HG02623 (cell line): ENCODE results near the gene CCDC78.

Experiments used
- ATAC-seq: cut with Tn5 transposase; IDR thresholded peaks from one replicate; pipeline ENCODE4 v1.9.1; 2021; ENCODE audit warnings: moderate library complexity; ENCODE audit not compliant: unreplicated experiment

CCDC78 gene

DNA sequence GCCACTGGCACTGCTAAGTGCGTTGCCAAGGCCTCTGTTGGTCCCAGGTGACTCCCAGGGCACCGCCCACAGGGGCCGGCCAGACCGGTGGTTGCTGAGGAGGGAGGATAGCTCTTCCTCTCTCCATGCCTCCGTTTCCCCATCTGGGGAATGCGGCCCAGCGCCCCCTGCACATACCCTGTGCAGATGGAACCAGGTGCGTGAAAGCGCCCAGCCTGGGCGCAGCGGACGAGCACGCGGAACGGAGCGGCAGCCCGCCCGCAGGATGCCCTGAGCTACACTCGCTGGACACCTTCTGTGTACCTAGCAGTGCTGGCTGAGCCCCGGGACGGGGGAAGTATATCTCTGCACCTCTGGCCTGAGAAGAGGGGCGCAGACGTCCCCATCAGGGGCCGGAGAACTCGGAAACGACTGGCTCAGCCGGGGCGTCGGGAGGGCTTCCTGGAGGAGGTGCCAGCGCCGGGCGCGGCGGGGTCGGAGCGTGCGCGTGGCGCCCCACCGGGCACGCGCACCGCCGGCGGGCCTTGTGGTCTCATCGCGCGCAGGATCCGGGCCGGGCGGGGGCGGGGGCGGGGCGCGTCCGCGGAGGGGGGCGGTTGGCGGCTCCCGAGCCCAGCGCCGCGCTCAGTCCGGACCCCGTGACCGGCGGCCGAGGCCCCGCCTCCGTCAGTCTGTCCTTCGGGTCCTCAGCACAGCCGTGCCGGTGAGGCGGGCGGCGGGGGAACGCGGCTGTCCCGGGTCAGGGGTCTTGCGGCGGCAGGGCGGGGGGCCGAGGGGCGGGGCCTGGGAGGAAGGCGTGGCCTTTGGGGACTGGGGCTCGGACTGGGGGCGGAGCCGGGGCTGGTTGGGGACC lies at the start of gene CCDC78, which contains the start of gene HAGHL:
CCDC78 (minus strand) TSS at position 6 of the 853 bp plus-strand sequence. CDS start 76 bp downstream, outside the sequence.
HAGHL (plus strand) TSS at position 669 of the 853 bp plus-strand sequence. CDS start 404 bp downstream, outside the sequence.
- ATAC-seq = no peak

DNA sequence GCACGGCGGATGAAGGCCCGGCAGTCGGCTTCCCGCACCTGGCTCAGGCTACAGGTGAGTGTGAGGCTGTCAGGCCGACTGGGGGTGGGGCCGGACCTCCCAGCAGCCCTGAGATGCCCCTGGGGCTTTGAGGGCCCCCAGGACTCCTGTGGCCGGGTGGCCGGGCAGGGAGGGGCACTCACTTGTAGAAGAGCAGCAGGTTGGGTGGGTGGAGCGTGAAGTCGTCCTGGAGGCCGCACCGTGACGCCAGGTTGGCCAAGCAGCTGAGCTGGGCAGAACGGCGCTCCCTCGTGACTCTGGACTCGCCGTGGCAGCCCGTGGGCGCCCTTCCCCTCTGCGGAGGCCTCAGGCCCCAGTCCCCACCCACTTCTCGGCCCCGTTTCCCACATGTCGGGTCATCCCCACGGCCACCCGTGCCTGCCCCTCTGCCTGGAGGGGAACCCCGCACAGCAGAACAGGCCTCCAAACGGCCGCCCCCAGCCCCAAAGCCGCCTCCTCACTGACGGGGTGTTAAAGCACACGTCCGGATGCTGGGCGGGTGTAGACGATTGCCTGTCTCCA lies 49.1 kb upstream of the CCDC78 start:
- ATAC-seq = no peak

DNA sequence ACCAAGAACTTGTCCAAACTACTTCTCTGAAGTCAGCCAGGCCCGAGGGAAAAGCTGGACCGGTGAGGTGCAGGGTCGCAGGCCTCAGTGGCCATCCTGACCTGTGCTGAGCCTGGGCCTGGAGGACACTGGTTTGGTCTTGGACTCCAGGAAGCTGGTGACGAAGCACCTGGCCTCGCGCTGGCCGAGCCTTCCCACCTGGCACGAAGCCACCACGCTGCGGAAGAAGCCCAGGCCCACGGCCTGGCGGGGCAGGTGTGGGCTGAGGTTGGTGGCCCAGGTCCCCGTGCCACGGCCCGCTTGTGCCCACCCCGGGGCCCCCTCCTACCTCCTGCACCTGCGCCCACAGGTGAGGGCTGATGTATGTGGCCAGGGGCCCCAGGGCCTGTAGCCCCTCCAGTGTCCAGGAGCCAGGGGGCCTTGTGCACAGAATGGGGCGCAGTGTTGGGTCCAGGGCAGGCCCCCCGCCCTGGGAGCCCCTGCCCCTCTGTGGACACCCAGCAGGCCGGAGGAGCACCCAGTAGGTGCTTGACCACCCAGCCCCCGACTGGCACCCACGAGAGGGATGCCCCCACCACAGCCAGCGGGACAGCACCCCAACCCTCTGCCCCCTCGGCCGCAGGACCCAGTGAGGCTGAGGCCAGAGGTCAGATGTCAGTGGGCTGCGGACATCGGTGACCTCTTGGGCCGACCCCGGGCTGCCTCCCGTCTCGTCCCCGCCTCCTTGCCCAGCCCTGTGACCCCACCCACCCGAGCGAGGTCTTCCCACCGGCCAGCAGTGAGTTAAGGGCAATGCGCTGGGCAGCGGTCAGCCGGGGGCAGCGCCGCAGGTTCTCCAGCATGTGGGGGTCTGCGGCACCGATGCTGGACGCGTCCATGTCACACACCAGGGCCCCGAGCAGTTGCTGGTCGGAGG lies 48.1 kb upstream of the CCDC78 start:
- ATAC-seq = no peak

DNA sequence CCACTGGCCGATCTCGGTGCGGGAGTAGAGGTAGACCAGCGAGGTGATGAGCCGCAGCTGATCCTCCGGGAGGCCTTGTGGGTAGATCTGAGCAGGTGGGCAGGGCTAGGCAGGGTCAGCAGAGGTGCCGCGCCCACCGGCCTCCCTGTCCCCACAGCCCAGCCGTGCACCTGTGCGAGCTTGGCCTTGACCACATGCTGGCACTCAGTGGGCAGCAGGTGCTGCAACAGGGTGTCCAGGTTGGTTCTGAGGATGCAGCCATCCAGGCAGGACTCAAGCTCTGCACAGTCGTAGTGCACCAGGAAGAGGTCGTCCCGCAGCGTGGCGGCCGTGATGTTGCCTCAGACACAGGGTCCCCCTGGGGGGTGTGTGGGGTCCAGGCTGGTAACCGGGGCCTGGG lies 46.7 kb upstream of the CCDC78 start:
- ATAC-seq = no peak

DNA sequence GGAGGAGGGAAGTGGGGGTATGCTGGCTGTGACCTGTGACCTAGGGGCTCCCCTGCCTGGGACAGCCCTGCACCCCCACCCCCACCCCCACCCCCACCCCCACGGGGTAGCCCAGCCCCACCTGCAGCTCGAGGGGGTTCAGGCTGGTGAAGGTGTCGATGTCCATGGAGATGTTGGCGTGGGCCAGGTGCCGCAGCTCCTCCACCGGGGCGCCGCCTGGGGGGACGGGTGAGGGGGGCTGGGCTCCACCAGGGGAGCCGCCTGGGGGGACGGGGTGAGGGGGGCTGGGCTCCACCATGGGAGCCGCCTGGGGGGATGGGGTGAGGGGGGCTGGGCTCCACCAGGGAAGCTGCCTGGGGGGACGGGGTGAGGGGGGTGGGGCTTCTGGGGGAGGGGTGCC lies 44.2 kb upstream of the CCDC78 start:
- no peak for ATAC-seq

DNA sequence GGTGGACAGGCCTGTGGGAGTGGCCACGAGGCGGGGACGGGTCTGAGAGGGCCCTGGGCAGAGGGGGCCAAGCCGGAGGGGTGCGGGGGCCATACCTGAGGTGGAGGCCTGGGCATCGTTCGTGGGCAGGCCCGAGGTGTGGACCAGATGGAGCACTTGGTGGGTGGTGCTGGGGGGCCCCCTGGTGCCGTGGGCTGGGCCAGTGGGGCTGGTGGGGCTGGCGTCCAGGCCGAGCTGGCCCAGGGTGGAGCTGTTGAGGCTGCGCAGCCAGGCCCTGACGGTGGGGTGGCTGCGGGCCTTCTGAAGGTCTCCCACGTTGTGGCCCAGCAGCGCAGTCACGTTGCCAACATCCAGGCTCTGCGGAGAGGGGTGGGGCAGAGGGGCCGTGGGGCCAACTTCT lies 43.7 kb upstream of the CCDC78 start:
- ATAC-seq = no peak

DNA sequence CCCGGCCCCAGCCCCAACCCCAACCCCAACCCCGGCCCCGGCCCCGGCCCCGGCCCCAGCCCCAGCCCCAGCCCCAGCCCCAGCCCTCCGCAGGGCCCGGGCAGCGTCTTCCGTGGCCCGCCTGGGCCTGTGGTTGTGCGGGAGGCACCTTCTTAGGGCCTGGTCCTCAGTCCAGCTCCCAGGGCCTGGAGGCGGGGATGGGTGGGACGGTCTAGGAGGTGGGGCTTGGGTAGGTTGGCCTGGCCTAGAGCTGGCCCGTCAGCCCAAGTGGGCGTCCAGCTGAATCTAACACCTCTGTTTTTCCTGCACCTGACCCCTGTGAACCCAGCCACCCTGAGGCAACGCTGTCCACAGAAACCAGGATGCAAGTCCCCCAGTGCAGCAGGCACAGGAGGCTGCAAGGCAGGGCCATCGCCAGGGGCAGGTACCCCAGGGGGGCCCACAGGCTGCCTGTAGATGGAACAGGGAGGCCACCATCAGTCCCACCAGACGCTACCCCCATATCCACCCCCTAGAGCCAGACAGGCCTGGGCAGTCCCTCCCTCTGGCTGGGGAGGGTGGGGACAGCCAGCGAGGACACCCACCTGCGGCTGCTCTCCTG lies 43.0 kb upstream of the CCDC78 start:
- no peak for ATAC-seq

DNA sequence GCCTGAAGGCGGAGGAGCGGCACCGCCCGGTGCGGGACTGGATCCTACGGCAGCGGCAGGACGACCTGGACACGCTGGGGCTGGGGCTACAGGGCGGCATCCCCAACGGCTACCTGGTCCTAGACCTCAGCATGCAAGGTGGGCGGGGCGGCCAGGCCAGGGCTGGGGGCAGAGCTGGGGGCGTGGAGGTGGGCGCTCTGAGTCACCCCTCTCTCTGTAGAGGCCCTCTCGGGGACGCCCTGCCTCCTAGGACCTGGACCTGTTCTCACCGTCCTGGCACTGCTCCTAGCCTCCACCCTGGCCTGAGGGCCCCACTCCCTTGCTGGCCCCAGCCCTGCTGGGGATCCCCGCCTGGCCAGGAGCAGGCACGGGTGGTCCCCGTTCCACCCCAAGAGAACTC lies 42.2 kb upstream of the CCDC78 start:
- no peak for ATAC-seq

DNA sequence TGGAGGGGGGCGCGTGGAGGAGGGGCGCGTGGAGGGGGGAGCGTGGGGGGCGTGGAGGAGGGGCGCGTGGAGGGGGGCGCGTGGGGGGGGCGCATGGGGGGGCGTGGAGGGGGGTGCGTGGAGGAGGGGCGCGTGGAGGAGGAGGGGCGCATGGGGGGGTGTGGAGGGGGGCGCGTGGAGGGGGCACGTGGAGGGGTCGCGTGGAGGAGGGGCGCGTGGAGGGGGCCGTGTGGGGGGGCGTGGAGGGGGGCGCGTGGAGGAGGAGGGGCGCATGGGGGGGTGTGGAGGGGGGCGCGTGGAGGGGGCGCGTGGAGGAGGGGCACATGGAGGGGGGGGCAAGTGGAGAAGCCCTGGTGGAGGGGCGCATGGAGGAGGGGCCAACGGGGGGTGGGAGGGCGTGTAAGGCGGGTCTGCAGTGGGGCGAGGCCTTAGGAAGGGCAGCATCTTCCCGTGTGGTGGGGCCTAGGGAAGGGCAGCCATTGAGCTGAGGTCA lies 41.5 kb upstream of the CCDC78 start:
- no peak for ATAC-seq

DNA sequence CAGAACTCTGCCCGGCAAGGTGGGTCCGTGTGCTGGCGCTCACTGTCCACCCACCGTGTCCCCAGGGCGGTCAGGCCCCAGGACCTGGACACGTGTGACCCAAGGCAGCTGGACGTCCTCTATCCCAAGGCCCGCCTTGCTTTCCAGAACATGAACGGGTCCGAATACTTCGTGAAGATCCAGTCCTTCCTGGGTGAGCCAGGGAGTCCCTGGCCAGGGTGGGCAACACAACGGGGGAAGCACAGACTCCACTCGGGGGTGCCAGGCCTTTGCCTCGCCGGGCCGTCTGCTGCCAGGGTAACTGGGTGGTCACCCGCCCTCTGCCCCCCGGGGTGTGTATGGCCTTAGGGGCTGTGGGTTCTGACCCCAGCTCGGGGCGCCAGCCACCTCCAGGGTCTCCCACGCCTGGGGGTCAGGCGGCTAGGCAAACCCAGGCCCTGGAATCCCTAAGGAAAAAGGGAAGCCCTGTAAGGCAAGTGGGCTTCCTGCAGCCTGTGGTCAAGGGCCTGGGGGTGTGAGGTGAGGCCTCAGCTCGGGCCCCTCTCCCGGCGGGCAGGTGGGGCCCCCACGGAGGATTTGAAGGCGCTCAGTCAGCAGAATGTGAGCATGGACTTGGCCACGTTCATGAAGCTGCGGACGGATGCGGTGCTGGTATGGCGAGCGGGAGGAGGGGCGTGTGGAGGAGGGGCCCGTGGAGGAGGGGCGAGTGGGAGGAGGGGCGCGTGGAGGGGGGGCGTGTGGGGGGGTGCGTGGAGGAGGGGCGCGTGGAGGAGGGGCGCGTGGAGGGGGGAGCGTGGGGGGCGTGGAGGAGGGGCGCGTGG lies 40.8 kb upstream of the CCDC78 start:
- ATAC-seq = no peak

DNA sequence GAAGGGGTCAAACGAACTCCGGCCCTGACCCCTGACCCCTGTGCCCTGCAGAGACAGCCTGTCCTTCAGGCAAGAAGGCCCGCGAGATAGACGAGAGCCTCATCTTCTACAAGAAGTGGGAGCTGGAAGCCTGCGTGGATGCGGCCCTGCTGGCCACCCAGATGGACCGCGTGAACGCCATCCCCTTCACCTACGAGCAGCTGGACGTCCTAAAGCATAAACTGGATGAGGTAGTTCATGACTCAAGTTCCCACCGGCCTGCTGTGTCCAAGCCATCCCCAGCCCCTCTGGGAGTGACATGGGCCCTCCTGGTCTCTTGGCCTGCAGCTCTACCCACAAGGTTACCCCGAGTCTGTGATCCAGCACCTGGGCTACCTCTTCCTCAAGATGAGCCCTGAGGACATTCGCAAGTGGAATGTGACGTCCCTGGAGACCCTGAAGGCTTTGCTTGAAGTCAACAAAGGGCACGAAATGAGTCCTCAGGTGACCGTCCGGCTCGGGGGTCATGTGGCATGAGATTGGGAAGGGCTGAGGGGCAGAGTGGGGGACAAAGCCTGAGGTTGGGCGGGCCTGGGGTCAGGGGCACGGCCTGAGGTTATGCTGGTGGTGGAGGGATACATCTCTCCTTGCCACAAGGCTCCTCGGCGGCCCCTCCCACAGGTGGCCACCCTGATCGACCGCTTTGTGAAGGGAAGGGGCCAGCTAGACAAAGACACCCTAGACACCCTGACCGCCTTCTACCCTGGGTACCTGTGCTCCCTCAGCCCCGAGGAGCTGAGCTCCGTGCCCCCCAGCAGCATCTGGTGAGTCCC lies 40.0 kb upstream of the CCDC78 start:
- ATAC-seq = no peak

DNA sequence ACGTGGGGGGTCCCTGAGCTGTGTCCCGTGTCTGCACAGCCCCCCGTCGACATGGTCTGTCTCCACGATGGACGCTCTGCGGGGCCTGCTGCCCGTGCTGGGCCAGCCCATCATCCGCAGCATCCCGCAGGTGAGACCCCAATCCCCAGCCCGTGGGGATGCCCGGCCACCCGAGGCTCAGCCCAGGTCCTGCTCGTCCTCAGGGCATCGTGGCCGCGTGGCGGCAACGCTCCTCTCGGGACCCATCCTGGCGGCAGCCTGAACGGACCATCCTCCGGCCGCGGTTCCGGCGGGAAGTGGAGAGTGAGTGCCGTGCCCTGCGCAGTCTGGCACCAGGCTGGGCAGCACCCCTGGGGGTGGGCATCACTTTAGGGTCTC lies 39.2 kb upstream of the CCDC78 start:
- no peak for ATAC-seq

DNA sequence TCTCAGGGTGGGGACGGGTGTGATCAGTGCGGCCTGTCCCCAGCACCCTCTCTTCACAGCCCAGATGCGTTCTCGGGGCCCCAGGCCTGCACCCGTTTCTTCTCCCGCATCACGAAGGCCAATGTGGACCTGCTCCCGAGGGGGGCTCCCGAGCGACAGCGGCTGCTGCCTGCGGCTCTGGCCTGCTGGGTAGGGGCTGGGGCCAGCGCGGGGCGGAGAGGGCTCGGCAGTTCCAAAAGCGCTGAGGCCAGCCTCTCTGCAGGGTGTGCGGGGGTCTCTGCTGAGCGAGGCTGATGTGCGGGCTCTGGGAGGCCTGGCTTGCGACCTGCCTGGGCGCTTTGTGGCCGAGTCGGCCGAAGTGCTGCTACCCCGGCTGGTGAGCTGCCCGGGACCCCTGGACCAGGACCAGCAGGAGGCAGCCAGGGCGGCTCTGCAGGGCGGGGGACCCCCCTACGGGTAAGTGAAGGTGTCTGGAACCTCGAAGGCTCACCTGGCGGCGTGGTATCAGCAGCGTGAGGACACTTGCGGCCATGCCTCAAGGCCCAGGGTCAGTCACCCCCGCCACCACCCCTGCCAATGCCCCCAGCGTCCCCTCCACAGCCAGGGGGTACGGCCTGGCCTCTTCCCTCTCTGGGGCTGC lies 38.7 kb upstream of the CCDC78 start:
- ATAC-seq = no peak

DNA sequence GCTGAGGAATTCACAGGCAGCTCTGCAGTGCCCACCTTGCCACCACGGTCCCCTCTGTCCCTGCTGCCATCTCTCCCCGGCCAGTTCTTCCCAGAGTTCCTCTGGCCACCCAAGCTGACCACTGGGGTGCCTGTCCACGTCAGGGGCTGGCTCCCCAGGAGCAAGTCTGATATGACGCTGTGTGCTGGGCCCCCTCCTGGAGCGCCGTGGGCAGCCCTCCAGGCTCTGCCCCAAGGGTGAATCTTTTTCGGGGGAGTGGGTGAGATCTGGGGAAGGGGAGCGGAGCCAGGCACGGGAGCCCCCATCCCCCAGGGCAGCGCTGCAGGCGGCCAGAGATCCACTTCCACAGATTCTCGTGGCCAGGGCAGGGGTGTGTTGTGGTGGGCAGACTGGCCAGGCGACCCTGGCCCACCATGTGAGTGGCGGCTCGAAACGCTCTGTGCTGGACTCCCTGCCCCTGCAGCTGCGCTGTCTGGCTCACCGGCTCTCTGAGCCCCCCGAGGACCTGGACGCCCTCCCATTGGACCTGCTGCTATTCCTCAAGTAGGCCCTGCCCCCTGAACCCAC lies 38.0 kb upstream of the CCDC78 start:
- ATAC-seq = no peak

DNA sequence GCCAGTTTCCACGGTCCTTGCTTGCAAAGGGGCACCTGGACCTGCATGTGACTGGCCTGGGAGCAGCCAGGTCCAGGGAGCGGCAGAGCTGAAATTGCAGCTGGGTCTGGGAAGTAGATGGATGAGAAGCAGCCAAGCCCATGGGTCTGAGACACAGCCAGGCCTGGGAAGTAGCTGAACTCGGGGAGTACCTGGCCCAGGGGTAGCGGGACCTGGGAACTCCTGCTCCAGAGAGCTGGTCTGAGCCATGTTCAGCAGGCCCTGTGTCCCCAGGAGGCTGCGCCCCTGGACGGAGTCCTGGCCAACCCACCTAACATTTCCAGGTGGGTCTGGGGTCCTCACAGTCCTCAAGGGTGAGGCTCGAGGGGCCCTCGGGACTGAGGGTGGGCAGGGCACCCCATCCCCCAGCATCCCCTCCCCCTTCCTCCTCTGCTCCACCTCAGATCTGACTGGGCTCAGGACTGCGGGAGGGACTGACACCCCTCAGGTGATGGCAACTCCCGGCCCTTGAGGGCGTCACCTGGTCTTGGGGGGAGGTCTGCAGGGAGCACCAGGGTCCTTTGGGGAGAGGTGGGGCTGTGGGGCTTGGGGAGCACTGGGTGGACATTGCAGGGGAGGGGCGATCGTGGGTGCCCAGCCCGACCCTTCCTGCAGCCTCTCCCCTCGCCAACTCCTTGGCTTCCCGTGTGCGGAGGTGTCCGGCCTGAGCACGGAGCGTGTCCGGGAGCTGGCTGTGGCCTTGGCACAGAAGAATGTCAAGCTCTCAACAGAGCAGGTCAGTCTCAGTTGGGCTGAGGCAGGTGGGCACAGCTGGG lies 37.3 kb upstream of the CCDC78 start:
- ATAC-seq = no peak

DNA sequence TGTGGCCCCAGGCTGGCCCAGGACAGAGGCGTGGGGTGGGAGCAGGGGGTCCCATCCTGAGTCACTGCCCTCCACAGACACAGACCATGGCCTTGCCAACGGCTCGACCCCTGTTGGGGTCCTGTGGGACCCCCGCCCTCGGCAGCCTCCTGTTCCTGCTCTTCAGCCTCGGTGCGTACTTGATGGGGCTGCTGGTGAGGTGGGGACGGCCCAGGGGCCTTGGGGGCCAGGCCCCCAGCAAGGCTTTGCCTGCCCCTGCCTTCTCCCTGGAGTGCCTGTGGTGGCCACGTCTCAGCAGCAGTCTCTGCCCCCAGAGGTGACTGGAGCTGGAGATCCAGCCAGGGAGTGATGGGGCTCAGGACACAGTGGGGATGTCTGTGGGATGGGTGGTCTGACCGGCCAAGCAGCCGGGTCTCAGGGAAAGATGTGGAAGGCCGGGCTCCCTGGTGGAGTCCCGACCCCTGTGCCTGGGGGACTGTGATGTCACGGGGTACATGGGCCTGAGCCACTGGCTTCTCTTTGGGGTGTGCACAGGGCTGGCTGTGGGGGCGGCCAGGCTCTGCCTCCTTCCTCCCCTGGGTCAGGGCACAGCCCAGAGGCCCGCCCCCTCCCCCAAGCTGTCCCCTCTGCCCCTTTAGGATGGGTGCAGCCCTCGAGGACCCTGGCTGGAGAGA lies 36.5 kb upstream of the CCDC78 start:
- ATAC-seq = no peak
